Measurements from ENCODE around the gene CFHR5.

- TF ChIP-seq, protein P1, sequence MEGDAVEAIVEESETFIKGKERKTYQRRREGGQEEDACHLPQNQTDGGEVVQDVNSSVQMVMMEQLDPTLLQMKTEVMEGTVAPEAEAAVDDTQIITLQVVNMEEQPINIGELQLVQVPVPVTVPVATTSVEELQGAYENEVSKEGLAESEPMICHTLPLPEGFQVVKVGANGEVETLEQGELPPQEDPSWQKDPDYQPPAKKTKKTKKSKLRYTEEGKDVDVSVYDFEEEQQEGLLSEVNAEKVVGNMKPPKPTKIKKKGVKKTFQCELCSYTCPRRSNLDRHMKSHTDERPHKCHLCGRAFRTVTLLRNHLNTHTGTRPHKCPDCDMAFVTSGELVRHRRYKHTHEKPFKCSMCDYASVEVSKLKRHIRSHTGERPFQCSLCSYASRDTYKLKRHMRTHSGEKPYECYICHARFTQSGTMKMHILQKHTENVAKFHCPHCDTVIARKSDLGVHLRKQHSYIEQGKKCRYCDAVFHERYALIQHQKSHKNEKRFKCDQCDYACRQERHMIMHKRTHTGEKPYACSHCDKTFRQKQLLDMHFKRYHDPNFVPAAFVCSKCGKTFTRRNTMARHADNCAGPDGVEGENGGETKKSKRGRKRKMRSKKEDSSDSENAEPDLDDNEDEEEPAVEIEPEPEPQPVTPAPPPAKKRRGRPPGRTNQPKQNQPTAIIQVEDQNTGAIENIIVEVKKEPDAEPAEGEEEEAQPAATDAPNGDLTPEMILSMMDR (IDR thresholded peaks at IDR 0.05): no peak
- no peak for TF ChIP-seq POLR2A (IDR thresholded peaks at IDR 0.05)
Observed at GRCh38 chr1:197017558-197018146, 40.3 kb downstream of the CFHR5 start.

Measured in adrenal gland (tissue), 5 donors.